H9 (cell line): ENCODE data around the gene PLXNA4. TPM values are rescaled to one million over a fixed set of nuclear protein-coding genes. Genes with fewer than 3 reads are reported as not detected.

Experiments
- DNase-seq: peaks from one replicate; pipeline ENCODE4 v3.0.0-alpha.2; 2017
- H2AFZ ChIP-seq: one replicate; pipeline ENCODE4 v1.6.1; 2013; ENCODE audit warnings: mild to moderate bottlenecking, low read length, control low read depth, moderate library complexity
- H2AK5ac ChIP-seq: 2 replicates; pipeline ENCODE4 v1.6.1; 2013; ENCODE audit warnings: low read length, control low read depth, mixed read lengths; ENCODE audit not compliant: insufficient read length
- H2BK120ac ChIP-seq: one replicate; pipeline ENCODE4 v1.6.1; 2013; ENCODE audit warnings: low read depth, mild to moderate bottlenecking, low read length, control low read depth, inconsistent platforms; ENCODE audit not compliant: poor library complexity, severe bottlenecking
- H2BK12ac ChIP-seq: 2 replicates; pipeline ENCODE4 v1.6.1; 2013; ENCODE audit warnings: low read length, control low read depth, mixed read lengths, low read depth; ENCODE audit not compliant: insufficient read length
- H2BK15ac ChIP-seq: 2 replicates; pipeline ENCODE4 v1.6.1; 2013; ENCODE audit warnings: low read depth, low read length, control low read depth
- H2BK20ac ChIP-seq: one replicate; pipeline ENCODE4 v1.6.1; 2013; ENCODE audit warnings: low read depth, mild to moderate bottlenecking, low read length, control low read depth, inconsistent platforms; ENCODE audit not compliant: poor library complexity, severe bottlenecking
- H2BK5ac ChIP-seq: 2 replicates; pipeline ENCODE4 v1.6.1; 2013; ENCODE audit warnings: low read length, control low read depth, mixed read lengths; ENCODE audit not compliant: insufficient read length
- H3K14ac ChIP-seq: 2 replicates; pipeline ENCODE4 v1.6.1; 2013; ENCODE audit warnings: low read length, control low read depth; ENCODE audit not compliant: insufficient read depth
- H3K18ac ChIP-seq: 2 replicates; pipeline ENCODE4 v1.6.1; 2013; ENCODE audit warnings: low read depth, mild to moderate bottlenecking, mixed read lengths, low read length, control low read depth; ENCODE audit not compliant: insufficient read length
- H3K23ac ChIP-seq: 2 replicates; pipeline ENCODE4 v1.6.1; 2013; ENCODE audit warnings: low read length, control low read depth, mixed read lengths, low read depth; ENCODE audit not compliant: insufficient read length
- H3K23me2 ChIP-seq: 2 replicates; pipeline ENCODE4 v1.6.1; 2013; ENCODE audit warnings: low read depth, mild to moderate bottlenecking, mixed read lengths, low read length, control low read depth; ENCODE audit not compliant: insufficient read length, poor library complexity, severe bottlenecking
- H3K27ac ChIP-seq: 2 replicates; pipeline ENCODE4 v1.5.1; 2013; ENCODE audit warnings: low read length, control low read depth, mixed read lengths, low read depth; ENCODE audit not compliant: insufficient read length
- H3K27me3 ChIP-seq: 2 replicates; pipeline ENCODE4 v1.6.1; 2013; ENCODE audit warnings: low read length, control low read depth, inconsistent platforms; ENCODE audit not compliant: insufficient read depth
- H3K4ac ChIP-seq: 2 replicates; pipeline ENCODE4 v1.6.1; 2013; ENCODE audit warnings: low read depth, mild to moderate bottlenecking, control low read depth, inconsistent platforms, low read length, moderate library complexity
- H3K4me1 ChIP-seq: 2 replicates; pipeline ENCODE4 v1.6.1; 2013; ENCODE audit warnings: low read length, control low read depth, inconsistent platforms; ENCODE audit not compliant: insufficient read depth
- H3K4me2 ChIP-seq: 2 replicates; pipeline ENCODE4 v1.6.1; 2013; ENCODE audit warnings: low read length, control low read depth, mixed read lengths; ENCODE audit not compliant: insufficient read length, insufficient read depth
- H3K56ac ChIP-seq: 2 replicates; pipeline ENCODE4 v1.6.1; 2013; ENCODE audit warnings: low read depth, mild to moderate bottlenecking, mixed read lengths, low read length, control low read depth; ENCODE audit not compliant: insufficient read length
- H3K79me1 ChIP-seq: 2 replicates; pipeline ENCODE4 v1.6.1; 2013; ENCODE audit warnings: low read depth, mild to moderate bottlenecking, moderate library complexity, low read length, control low read depth, inconsistent platforms; ENCODE audit not compliant: insufficient read depth, poor library complexity, severe bottlenecking
- H3K79me2 ChIP-seq: 2 replicates; pipeline ENCODE4 v1.6.1; 2013; ENCODE audit warnings: low read length, control low read depth, inconsistent platforms; ENCODE audit not compliant: insufficient read depth
- H3K9ac ChIP-seq: 2 replicates; pipeline ENCODE4 v1.6.1; 2013; ENCODE audit warnings: low read length, control low read depth, mixed read lengths; ENCODE audit not compliant: insufficient read length; ENCODE audit errors: extremely low read depth
- H3K9me3 ChIP-seq: one replicate; pipeline ENCODE4 v1.6.1; 2013; ENCODE audit warnings: low read depth, low read length, inconsistent platforms; ENCODE audit not compliant: control insufficient read depth
- H3T11ph ChIP-seq: one replicate; pipeline ENCODE4 v1.6.1; 2013; ENCODE audit warnings: mild to moderate bottlenecking, low read length, control low read depth, inconsistent platforms
- H4K20me1 ChIP-seq: one replicate; pipeline ENCODE4 v1.6.1; 2013; ENCODE audit not compliant: control insufficient read depth, insufficient read length, insufficient read depth
- H4K5ac ChIP-seq: 2 replicates; pipeline ENCODE4 v1.6.1; 2013; ENCODE audit warnings: low read depth, mild to moderate bottlenecking, mixed read lengths, low read length, control low read depth; ENCODE audit not compliant: insufficient read length
- H4K8ac ChIP-seq: replicated peaks from 2 replicates; pipeline ENCODE4 v1.6.1; 2013; ENCODE audit warnings: low read length, control low read depth, mixed read lengths, low read depth; ENCODE audit not compliant: insufficient read length
- H4K91ac ChIP-seq: 2 replicates; pipeline ENCODE4 v1.6.1; 2013; ENCODE audit warnings: low read depth, mild to moderate bottlenecking, moderate library complexity, mixed read lengths, low read length, control low read depth; ENCODE audit not compliant: insufficient read length
- H3K27ac Mint-ChIP-seq, 3 experiments: 2 replicates in 2 of 3; 3 replicates in 1 of 3; pipeline ENCODE4 v1.8.0; 2020 to 2021; ENCODE audit warnings: mixed read lengths in 3 of 3, mild to moderate bottlenecking in 1 of 3, moderate library complexity in 1 of 3
- H3K27me3 Mint-ChIP-seq: 2 replicates; pipeline ENCODE4 v1.8.0; 2021; ENCODE audit warnings: low read depth, mild to moderate bottlenecking, moderate library complexity, mixed read lengths
- H3K36me3 Mint-ChIP-seq, 3 experiments: 2 replicates in 2 of 3; 3 replicates in 1 of 3; pipeline ENCODE4 v1.8.0; 2020 to 2021; ENCODE audit warnings: low read depth in 3 of 3, mixed read lengths in 3 of 3; ENCODE audit not compliant: insufficient read depth in 1 of 3
- H3K4me1 Mint-ChIP-seq, 2 experiments: 2 replicates each; pipeline ENCODE4 v1.8.0; 2020; ENCODE audit warnings: mixed read lengths in 2 of 2
- H3K4me3 Mint-ChIP-seq, 2 experiments: 2 replicates in 1 of 2; 3 replicates in 1 of 2; pipeline ENCODE4 v1.8.0; 2020 to 2021; ENCODE audit warnings: mild to moderate bottlenecking in 2 of 2, mixed read lengths in 2 of 2, moderate library complexity in 1 of 2
- H3K9me3 Mint-ChIP-seq, 2 experiments: 2 replicates in 1 of 2; 3 replicates in 1 of 2; pipeline ENCODE4 v1.8.0; 2020; ENCODE audit warnings: mild to moderate bottlenecking in 2 of 2, mixed read lengths in 2 of 2, moderate library complexity in 1 of 2
- WGBS: extraction: QIAGEN DNeasy Blood & Tissue Kit; methylation state at CpG from one replicate; pipeline ENCODE4 v1.1.7; 2013; ENCODE audit warnings: missing lambda C conversion rate, low lambda C conversion rate, mixed read lengths; ENCODE audit not compliant: insufficient read length; ENCODE audit errors: extremely low coverage; 5-methylcytosine and 5-hydroxymethylcytosine counted together
- total RNA-seq: library from RNA; stranded (reverse); gene quantifications from 2 replicates; pipeline ENCODE4 v1.2.1, GENCODE V29; 2021
- TF ChIP-seq, protein P1 (sequence below): fragments of 200-600 bp; sonication (generic); conservative IDR thresholded peaks from 3 replicates; pipeline ENCODE4 v1.8.0; 2021; ENCODE audit warnings: antibody characterized with exemption, mild to moderate bottlenecking

Gene PLXNA4
- total RNA-seq, 1 experiment from 2014 or later = 0.35 TPM

DNA sequence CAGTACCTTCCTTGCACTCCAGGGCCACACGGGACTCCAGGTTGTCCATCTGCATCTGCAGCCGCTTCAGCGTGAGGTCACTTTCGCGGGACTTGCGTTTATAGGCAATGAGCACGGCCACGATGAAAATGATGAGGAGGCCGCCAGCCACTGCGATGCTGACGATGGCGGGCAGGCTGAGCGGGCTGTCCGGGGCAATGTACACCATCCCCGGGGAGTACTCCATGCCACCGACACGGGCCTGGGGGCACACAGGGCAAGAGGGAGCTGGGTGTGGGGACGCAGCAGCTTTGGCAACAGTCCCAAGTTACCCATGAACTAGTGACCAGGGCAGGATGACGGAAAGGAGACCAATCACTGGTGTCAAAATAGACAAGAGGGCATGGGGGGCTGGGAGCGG lies 396.6 kb downstream of the PLXNA4 start:
- H3K4me2 ChIP-seq = no peak overlapping the region
- no peaks in the 10 kb centered on the region for H3K9me3 Mint-ChIP-seq
- H3K79me1 ChIP-seq = no peaks in the 10 kb centered on the region
- H3K14ac ChIP-seq = no peak overlapping the region; the same call in 1 of the 2 replicates
- no peak overlapping the region for H2BK120ac ChIP-seq
- no peaks in the 10 kb centered on the region for H3K27me3 ChIP-seq
- H4K91ac ChIP-seq = no peak overlapping the region
- H2BK15ac ChIP-seq = no peak overlapping the region
- WGBS = no CpG with 5 or more reads among the region's 20 CpGs
- no peaks in the 10 kb centered on the region; the same call in 1 of the 2 replicates for H3K4me1 ChIP-seq
- H3K27me3 Mint-ChIP-seq = no peaks in the 10 kb centered on the region; the same call in 1 of the 2 replicates
- no peak overlapping the region for H2BK20ac ChIP-seq
- H4K20me1 ChIP-seq = no peaks in the 10 kb centered on the region
- no peak overlapping the region for H2AK5ac ChIP-seq
- H2BK5ac ChIP-seq = no peak overlapping the region
- H2AFZ ChIP-seq = no peak overlapping the region
- DNase-seq = no peak
- no peak overlapping the region for H3K23ac ChIP-seq
- H3K9me3 ChIP-seq = no peaks in the 10 kb centered on the region
- H3T11ph ChIP-seq = no peak overlapping the region
- H3K4me1 Mint-ChIP-seq = peaks cover 22 to 24% of the 10 kb centered on the region in 2 experiments
- H3K27ac ChIP-seq = no peak overlapping the region
- TF ChIP-seq, protein P1, sequence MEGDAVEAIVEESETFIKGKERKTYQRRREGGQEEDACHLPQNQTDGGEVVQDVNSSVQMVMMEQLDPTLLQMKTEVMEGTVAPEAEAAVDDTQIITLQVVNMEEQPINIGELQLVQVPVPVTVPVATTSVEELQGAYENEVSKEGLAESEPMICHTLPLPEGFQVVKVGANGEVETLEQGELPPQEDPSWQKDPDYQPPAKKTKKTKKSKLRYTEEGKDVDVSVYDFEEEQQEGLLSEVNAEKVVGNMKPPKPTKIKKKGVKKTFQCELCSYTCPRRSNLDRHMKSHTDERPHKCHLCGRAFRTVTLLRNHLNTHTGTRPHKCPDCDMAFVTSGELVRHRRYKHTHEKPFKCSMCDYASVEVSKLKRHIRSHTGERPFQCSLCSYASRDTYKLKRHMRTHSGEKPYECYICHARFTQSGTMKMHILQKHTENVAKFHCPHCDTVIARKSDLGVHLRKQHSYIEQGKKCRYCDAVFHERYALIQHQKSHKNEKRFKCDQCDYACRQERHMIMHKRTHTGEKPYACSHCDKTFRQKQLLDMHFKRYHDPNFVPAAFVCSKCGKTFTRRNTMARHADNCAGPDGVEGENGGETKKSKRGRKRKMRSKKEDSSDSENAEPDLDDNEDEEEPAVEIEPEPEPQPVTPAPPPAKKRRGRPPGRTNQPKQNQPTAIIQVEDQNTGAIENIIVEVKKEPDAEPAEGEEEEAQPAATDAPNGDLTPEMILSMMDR = no peak
- H4K8ac ChIP-seq = no peak overlapping the region
- H2BK12ac ChIP-seq = no peak overlapping the region
- no peak overlapping the region for H3K56ac ChIP-seq
- H3K9ac ChIP-seq = no peak overlapping the region
- no peak overlapping the region for H3K4me3 Mint-ChIP-seq
- H4K5ac ChIP-seq = no peak overlapping the region
- no peaks in the 10 kb centered on the region for H3K36me3 Mint-ChIP-seq
- H3K27ac Mint-ChIP-seq = no peak overlapping the region
- H3K4ac ChIP-seq = no peak overlapping the region
- no peaks in the 10 kb centered on the region for H3K23me2 ChIP-seq
- no peaks in the 10 kb centered on the region for H3K79me2 ChIP-seq
- no peak overlapping the region for H3K18ac ChIP-seq
